GM19328 (cell line): ENCODE data around the gene POLR3B.
A peak's percentile ranks its signal among the peaks of the same experiment; 100 is the strongest.
"Not testable (repeated sequence)": the region's sequence is repeated elsewhere in the genome, so short reads cannot be mapped to it uniquely, and the experiment has no call there.

Experiments used
- ATAC-seq: cut with Tn5 transposase; IDR thresholded peaks from one replicate; pipeline ENCODE4 v1.9.1; 2021; ENCODE audit warnings: mild to moderate bottlenecking, moderate library complexity; ENCODE audit not compliant: unreplicated experiment

The POLR3B gene

GRCh38 chr12:106357549-106358395, at the start of gene POLR3B:
Gene POLR3B, plus strand, starts transcription at chr12:106357748. Its CDS starts 132 bp downstream, at chr12:106357880.
- ATAC-seq, result peak; percentile 87

DNA sequence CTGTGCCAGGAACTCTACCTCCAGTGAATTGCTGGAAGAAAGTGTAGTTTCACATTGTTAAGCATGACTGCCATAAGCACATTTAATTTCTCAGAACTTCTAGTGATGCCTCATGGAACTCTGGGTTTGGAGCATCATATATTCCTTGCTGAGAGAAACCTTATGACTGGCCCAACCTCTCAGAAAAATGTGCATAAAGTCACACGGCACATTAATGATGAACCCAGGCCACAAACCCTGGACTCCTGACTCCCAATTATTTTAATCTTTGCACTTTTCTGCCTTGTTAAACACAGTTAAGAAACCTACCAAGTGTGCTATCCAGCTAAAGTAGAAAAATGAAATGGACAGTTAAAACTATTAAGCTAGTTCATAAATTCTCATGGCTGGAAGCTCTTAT, 49.4 kb upstream of the POLR3B start:
- no peak for ATAC-seq

DNA sequence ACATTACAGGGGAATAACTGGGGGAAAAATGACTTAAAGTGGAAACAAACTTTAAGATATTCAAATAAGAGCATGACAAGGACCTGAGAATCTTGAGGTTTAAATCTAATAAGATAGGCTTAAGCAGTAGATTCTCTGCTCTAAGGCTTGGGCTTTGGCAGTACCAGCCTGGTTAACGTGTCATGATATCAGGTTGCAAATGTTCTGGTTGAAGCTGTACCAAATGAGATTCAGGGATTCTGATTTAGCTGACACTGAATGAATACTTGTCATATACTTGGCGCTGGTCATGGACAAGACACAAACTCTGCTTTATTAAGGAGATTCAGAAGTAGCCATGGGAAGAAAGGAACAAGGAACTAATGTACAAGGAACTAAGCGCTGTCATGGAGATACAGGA, 48.9 kb upstream of the POLR3B start:
- no peak for ATAC-seq

GRCh38 chr12:106309671-106310505, 47.7 kb upstream of the POLR3B start:
- ATAC-seq, result no peak

DNA sequence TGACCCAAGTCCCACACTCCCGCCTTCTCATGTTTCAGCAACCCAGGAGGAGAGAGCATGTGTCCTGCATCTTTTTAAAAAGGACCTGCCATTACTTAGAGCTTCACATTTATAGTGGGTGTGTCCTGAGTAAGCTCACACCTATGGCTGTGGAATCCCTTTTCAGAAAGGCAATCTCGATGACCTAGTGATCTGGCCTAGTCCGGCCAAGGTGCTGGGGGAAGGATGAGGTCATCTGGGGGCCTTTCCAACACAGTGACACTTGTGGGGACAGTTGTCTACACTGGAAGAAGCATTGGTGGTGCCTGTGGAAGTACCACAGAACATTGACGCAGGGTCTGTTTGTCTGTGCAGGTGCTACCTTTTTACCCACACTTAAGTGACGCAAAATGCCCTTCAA, 46.9 kb upstream of the POLR3B start:
- no peak for ATAC-seq

- no peak for ATAC-seq
Observed at GRCh38 chr12:106311139-106311538, 46.4 kb upstream of the POLR3B start.

GRCh38 chr12:106313413-106313812, 44.1 kb upstream of the POLR3B start:
- ATAC-seq, result not testable (repeated sequence)

GRCh38 chr12:106315523-106315922, 42.0 kb upstream of the POLR3B start:
- no peak for ATAC-seq

- no peak for ATAC-seq
Observed at GRCh38 chr12:106317406-106318082, 40.0 kb upstream of the POLR3B start.

- ATAC-seq, result no peak
Observed at GRCh38 chr12:106321139-106321850, 36.3 kb upstream of the POLR3B start.

DNA sequence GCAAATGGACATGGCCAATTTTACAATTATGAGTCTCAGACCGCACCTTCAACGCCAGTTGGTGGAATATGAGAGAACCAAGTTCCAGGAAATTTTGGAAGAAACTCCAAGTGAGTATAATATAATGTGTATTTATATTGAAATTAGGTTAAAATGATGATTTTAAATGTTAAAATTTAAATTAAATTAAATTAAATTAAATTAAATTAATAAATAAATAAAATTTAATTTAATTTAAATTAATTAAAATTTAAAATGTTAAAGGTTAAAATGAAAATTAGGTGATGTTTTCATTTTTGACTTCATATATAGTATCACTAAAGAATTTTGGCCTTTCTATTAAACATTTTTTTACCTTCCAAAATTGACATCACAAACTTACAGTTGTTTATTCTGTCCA, 34.0 kb upstream of the POLR3B start:
- ATAC-seq, result no peak

GRCh38 chr12:106327309-106327869, 30.2 kb upstream of the POLR3B start:
- ATAC-seq, result no peak

DNA sequence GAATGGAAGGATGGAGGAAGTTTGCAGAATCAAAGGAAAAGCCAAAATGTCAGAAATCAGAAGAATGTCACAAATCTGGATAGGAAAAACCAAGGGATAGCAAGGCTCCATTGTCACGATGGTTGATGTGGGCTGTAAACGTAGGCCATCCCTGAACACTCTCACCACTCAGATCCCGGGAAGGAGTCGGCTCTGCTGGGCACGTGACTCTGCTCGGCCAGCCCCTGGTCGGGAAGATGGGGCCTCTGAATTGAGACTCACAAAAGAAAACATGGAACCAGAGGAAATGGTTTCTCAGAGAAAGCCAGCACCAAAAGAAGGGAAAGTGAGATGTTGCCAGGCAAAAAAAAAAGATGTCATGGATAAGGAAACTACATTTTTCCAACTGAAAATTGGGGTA, 28.8 kb upstream of the POLR3B start:
- no peak for ATAC-seq

- ATAC-seq, result no peak
Observed at GRCh38 chr12:106329231-106329982, 28.1 kb upstream of the POLR3B start.

DNA sequence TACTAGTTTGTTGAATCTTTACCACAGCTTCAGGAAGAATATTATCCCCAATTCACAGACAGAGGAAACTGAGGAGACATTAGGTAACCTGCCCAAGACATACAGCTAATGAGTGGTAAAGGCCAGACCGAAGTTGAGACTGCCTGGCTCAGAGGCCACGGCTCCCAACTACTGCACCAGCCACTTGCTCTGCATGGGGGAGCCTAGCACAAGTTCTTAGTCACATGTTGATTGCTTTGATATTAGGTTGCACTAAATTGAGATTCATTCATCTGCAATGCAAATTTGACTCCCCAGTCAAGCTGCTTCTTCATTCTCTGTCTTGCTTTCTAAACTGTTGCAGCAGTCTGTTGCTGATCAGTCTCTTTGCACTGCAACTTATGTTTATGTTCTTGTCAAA, 25.9 kb upstream of the POLR3B start:
- ATAC-seq, result no peak

DNA sequence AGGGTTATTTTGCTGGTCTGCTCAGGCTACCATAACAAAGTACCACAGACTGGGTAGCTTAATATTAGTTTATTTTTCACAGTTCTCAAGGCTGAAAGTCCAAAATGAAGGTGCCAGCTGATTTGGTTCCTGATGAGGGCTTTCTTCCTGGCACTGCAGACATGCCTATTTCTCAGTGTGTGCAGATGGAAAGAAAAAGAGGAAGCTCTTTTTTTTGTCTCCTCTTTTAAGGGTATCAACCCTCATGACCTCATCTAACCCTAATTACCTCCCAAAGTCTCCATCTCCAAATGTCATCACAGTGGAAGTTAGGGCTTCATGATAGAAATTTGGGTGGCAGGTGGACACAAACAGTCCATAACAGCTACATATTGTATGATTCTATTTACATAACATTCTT, 25.0 kb upstream of the POLR3B start:
- no peak for ATAC-seq

GRCh38 chr12:106333010-106333409, 24.5 kb upstream of the POLR3B start:
- ATAC-seq, result no peak

GRCh38 chr12:106333756-106334155, 23.8 kb upstream of the POLR3B start:
- no peak for ATAC-seq

- no peak for ATAC-seq
Observed at GRCh38 chr12:106341086-106341877, 16.3 kb upstream of the POLR3B start.
